ENCODE data around the gene ALPL.
"Not testable (repeated sequence)": the region's sequence is repeated elsewhere in the genome, so short reads cannot be mapped to it uniquely, and the experiment has no call there.

The ALPL gene

DNA sequence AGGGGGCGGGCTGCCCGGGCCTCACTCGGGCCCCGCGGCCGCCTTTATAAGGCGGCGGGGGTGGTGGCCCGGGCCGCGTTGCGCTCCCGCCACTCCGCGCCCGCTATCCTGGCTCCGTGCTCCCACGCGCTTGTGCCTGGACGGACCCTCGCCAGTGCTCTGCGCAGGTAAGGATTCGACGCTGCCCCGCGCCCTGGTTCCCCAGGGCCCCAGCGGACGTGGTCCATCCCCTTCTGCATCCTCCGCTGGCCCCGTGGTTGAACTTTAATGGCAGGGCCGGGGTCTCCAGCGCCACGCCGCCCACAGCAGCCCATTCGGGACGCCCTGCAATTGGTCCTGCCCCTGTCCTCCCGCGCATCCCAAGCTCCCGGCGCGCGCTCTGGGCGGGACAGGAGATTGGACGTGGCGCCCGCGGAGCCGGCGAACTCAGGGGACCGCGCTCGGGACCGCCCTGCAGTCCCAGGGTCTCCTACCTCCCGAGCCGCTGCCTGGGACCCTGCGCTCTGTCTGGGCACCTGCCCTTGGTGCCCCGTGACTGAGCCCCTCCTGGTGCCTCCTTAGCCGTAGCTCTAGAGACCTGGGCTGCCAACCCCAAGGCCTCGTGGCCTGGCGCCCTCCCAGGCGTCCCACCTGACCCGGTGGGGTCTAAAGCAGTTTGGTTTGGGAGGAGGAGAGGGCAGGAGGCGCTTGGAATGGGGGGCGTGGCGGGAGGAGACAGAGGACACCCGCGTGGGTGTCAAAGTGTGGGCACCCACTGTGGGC is at the start of gene ALPL:
ALPL (plus strand) TSS at position 73 of the 762 bp plus-strand sequence. CDS start 44,659 bp downstream, outside the sequence.
- H3K36me3 Mint-ChIP-seq: no peaks in the 10 kb centered on the region
- DNase-seq (ENCODE audit: low spot score in 2 of 2) (no peak), ATAC-seq (ENCODE audit: low read depth) (no peak)
- peak within 1 kb of the TSS; percentile 86 for H3K4me3 Mint-ChIP-seq
- H3K4me1 Mint-ChIP-seq: peaks cover 21% of the 10 kb centered on the region
- H3K27ac Mint-ChIP-seq: peak within 1 kb of the TSS; percentile 45
- no peaks in the 10 kb centered on the region for H3K9me3 Mint-ChIP-seq
- H3K27me3 Mint-ChIP-seq: peaks cover 11% of the 10 kb centered on the region

DNA sequence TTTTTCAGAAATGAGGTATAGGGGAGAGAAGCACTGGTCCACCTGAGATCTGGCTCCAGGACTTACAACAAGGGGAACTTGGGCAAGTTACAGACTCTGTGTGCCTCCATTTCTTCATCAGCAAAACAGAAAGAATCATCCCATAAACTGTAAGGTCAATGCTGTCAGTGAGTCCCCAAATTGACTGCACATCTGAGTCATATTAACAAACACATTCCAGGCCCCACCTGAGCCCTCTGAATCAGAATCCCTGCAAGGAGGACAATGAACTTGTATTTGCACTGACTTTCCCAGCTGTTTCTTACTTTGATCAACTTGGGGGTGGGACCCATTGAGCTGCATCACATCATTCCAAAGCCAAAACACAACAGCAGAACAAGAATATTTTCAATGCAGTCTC is 44.1 kb upstream of the ALPL start:
- H3K9me3 Mint-ChIP-seq; H3K4me1 Mint-ChIP-seq; DNase-seq (ENCODE audit: low spot score in 2 of 2); H3K36me3 Mint-ChIP-seq; H3K27me3 Mint-ChIP-seq; H3K4me3 Mint-ChIP-seq; H3K27ac Mint-ChIP-seq; ATAC-seq (ENCODE audit: low read depth): not testable (repeated sequence)

DNA sequence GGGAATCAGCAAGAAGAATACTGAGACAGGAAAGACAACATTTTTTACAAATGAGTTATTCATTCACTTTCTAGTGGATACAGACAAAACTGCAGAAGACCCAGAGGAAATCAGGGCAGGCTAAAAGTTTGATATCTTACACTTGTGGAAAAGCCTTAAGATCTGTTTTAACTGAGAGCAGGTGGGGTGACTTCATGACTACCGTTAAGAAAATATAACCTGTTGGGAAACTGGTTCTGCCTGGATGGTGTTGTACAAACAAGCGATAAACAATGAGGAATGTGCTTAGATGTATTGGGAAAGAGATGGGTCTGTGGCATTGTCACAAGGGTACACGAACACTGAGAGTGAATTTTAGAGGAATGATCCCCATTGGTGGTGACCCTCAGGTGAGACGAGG is 41.3 kb upstream of the ALPL start:
- H3K9me3 Mint-ChIP-seq; H3K27ac Mint-ChIP-seq; H3K36me3 Mint-ChIP-seq; ATAC-seq (ENCODE audit: low read depth); H3K27me3 Mint-ChIP-seq; H3K4me1 Mint-ChIP-seq; DNase-seq (ENCODE audit: low spot score in 2 of 2); H3K4me3 Mint-ChIP-seq: not testable (repeated sequence)

DNA sequence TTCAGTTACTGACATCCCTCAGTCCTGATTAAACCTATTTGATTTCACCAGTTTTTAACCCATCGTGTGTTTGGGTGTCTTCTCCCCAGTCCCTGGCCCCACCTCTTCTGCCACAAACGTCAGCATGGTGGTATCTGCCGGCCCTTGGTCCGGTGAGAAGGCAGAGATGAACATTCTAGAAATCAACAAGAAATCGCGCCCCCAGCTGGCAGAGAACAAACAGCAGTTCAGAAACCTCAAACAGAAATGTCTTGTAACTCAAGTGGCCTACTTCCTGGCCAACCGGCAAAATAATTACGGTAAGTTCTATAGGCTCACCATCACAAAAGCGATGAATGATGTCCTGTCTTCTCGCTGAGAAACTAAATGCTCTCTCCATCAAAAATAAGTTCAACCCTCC is 40.6 kb upstream of the ALPL start:
- no peaks in the 10 kb centered on the region for H3K4me1 Mint-ChIP-seq
- peaks cover 13% of the 10 kb centered on the region for H3K36me3 Mint-ChIP-seq
- no peaks in the 10 kb centered on the region for H3K27me3 Mint-ChIP-seq
- no peak for ATAC-seq (ENCODE audit: low read depth)
- no peak overlapping the region for H3K4me3 Mint-ChIP-seq
- H3K9me3 Mint-ChIP-seq: no peaks in the 10 kb centered on the region
- no peak overlapping the region for H3K27ac Mint-ChIP-seq
- no peak for DNase-seq (ENCODE audit: low spot score in 2 of 2)

DNA sequence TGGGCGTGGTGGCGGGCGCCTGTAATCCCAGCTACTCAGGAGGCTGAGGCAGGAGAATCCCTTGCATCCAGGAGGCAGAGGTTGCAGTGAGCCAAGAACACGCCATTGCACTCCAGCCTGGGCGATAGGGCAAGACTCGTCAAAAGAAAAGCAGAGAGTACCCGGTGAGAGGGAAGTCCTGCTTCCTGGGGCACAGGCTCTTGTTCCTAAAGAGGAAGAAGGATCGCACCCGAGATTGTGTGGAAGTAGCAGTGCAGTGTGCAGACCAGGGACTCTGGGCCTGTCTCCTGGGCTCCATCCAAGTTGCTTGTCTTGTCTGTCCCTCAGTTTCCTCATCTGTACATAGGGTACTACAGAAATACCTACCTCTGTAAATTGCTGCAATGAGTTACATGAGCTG is 39.6 kb upstream of the ALPL start:
- no peak overlapping the region for H3K4me3 Mint-ChIP-seq
- no peaks in the 10 kb centered on the region for H3K4me1 Mint-ChIP-seq
- H3K27me3 Mint-ChIP-seq: no peaks in the 10 kb centered on the region
- no peak for ATAC-seq (ENCODE audit: low read depth)
- no peaks in the 10 kb centered on the region for H3K9me3 Mint-ChIP-seq
- peaks cover 17% of the 10 kb centered on the region for H3K36me3 Mint-ChIP-seq
- H3K27ac Mint-ChIP-seq: no peak overlapping the region
- DNase-seq (ENCODE audit: low spot score in 2 of 2): no peak

DNA sequence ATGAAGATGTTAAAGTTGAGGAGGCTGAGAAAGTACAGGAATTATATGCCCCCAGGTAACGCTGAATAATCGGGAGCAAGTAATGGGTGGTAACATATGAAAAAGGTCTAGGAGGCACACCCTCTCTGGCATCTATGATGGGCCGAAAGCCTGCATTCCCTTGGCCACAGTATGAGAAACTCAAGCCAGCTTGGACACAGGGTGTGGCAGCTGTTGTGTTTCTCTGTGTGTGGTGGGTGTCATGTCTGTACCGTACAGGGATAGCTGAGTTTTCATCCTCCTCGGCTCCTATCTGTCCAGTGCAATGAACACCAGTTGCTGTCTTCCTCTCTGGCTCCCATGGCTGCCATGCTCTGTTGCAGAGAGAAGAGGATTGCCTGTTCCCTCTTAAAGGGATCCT is 36.4 kb upstream of the ALPL start:
- H3K27me3 Mint-ChIP-seq: no peaks in the 10 kb centered on the region
- ATAC-seq (ENCODE audit: low read depth) (no peak), DNase-seq (ENCODE audit: low spot score in 2 of 2) (no peak)
- no peaks in the 10 kb centered on the region for H3K4me1 Mint-ChIP-seq
- H3K27ac Mint-ChIP-seq: no peak overlapping the region
- peaks cover 31% of the 10 kb centered on the region for H3K36me3 Mint-ChIP-seq
- no peaks in the 10 kb centered on the region for H3K9me3 Mint-ChIP-seq
- no peak overlapping the region for H3K4me3 Mint-ChIP-seq

DNA sequence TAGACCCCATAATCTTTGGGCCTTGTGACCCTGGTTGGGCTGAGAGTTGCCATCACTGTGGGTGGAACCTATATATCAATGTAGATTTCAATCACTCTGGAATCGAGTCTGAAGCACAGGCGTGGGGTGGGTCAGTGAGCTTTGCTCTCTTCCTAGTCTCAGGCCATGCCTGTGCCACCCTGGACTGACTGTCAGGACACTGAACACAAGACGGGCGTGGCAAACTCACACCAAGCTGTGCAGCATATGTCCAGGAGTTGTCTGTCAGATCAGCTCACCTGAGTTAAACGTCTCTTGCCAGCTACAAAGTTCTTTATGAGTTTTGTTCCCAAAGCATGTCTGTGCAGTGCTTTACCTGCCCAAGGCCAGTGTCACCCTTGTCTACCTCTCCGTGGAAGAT is 30.9 kb upstream of the ALPL start:
- Mint-ChIP-seq H3K9me3 (no peaks in the 10 kb centered on the region), H3K27ac (no peak overlapping the region), H3K4me3 (no peak overlapping the region), H3K4me1 (no peaks in the 10 kb centered on the region), H3K36me3 (peaks cover 36% of the 10 kb centered on the region), H3K27me3 (no peaks in the 10 kb centered on the region)
- DNase-seq (ENCODE audit: low spot score in 2 of 2) (no peak), ATAC-seq (ENCODE audit: low read depth) (no peak)

DNA sequence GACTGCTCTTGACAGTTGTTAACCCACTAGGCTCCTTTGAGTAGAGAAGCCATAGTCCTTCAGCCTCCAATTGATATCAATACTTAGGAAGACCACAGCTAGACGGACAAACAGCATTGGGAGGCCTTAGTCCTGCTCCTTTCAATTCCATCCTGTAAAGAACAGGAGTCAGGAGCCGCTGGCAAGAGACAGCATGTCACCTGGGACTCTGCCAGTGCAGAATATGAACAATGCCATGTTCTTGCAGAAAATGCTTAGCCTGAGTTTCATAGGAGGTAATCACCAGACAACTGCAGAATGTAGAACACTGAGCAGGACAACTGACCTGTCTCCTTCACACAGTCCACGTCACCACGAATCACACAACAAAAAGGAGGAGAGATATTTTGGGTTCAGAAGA is 25.3 kb upstream of the ALPL start:
- ATAC-seq (ENCODE audit: low read depth); H3K9me3 Mint-ChIP-seq; H3K27ac Mint-ChIP-seq: not testable (repeated sequence)

DNA sequence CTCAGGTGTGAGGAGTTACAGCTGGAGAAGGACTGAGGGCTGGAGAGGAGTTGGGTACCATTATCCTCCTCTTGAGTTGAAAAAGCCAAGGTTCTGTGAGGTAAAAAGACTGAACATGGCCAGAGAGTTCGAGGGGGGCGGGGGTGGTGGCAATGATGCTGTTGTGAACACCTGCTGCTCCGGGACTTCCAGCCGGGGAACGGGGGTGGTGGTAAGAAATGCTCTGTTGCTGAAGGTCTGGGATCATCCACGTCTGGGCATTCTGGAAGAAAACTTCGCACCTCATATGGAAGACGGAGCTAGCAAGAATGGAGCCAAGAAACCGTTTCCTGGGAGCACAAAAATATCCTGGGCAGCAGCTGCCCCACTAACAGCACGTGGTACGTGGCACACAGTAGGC is 20.1 kb upstream of the ALPL start:
- Mint-ChIP-seq H3K27ac (no peak overlapping the region), H3K27me3 (peaks cover 5% of the 10 kb centered on the region), H3K4me1 (peaks cover 8% of the 10 kb centered on the region), H3K9me3 (peaks cover 2% of the 10 kb centered on the region), H3K4me3 (no peak overlapping the region), H3K36me3 (peaks cover 2% of the 10 kb centered on the region)
- no peak for DNase-seq (ENCODE audit: low spot score in 2 of 2)
- ATAC-seq (ENCODE audit: low read depth): no peak

More for the DNA sequence above, 25.3 kb upstream of the ALPL start:
- H3K4me3 Mint-ChIP-seq; H3K27me3 Mint-ChIP-seq; H3K4me1 Mint-ChIP-seq; DNase-seq (ENCODE audit: low spot score in 2 of 2): not testable (repeated sequence)
- peaks cover 12% of the 10 kb centered on the region for H3K36me3 Mint-ChIP-seq

DNA sequence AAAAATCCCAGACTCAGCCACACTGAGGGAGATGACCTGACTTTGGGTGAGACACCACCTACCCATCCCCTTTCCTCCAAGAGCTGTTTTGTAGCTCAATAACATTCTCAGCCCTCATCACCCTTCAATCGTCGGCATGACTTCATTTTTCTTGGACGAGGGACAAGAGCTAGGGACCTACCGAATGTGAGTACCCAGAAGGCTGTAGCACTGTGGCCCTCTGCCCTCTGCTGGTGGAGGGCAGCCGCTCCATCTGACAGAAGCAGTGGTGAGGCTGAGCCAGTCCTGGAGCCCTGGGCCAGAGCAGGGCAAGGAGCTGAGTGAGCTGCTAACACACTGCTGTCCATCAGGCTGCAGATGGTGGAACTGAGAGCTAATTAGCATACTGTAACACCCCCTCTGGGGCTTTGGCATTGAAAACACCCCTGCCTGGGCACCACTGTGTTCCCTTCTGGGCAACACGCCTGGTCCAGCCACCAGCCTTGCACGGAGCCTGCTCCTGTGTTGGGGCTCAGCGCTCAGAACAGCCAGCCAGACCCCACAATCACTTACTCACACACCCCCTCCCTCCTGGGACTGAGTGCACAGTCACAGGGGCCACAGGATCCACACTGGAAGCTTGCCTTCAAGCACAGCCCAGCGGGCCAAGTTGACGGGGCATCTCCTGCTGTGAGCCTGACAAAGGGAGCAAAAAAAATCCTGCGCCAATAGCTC is 18.3 kb upstream of the ALPL start:
- Mint-ChIP-seq H3K9me3 (peaks cover 2% of the 10 kb centered on the region), H3K4me3 (no peak overlapping the region), H3K27me3 (peaks cover 5% of the 10 kb centered on the region), H3K36me3 (peaks cover 2% of the 10 kb centered on the region), H3K4me1 (peaks cover 8% of the 10 kb centered on the region), H3K27ac (no peak overlapping the region)
- ATAC-seq (ENCODE audit: low read depth): peak; percentile 35
- no peak for DNase-seq (ENCODE audit: low spot score in 2 of 2)

DNA sequence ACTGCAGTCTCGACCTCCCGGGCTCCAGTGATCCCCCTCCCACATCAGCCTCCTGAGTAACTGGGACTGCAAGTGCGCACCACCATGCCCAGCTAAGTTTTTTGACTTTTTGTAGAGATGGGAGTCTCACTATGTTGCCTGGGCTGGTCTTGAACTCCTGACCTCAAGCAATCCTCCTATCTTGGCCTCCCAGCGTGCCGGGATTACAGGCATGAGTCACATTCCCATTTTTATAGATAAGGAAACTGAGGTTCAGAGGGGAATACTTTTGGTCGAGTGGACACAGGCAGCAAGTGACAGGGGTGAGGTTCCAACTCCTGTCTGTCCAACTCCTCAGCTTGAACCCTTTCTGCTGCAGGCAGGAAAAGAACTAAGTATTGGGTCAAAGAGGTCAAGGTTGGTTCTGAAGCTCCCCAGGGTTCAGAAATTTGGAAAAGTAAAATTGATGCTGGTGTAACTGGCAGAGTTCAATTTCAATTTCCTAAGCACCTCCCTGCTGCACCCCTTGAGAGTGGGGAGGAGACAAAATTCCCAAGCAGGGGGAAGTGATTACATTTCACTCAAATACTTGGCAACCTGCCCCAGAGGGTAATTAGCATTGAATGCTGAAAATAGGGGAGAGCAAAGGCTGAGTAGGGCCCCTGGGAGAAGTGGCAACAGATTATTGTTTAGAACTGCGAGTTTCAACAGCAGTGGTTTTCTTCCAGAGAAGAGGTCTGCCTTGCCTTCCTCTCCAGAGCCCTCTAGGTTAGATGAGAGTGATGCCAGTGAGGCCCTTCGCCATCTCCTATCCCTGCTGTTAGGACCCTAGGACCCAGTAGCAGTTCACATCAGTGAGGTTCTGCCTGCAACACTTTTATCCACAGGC is 17.5 kb upstream of the ALPL start:
- no peak for ATAC-seq (ENCODE audit: low read depth)
- peaks cover 8% of the 10 kb centered on the region for H3K4me1 Mint-ChIP-seq
- H3K27me3 Mint-ChIP-seq: peaks cover 5% of the 10 kb centered on the region
- peaks cover 2% of the 10 kb centered on the region for H3K9me3 Mint-ChIP-seq
- no peak overlapping the region for H3K4me3 Mint-ChIP-seq
- peaks cover 2% of the 10 kb centered on the region for H3K36me3 Mint-ChIP-seq
- H3K27ac Mint-ChIP-seq: no peak overlapping the region
- no peak for DNase-seq (ENCODE audit: low spot score in 2 of 2)

DNA sequence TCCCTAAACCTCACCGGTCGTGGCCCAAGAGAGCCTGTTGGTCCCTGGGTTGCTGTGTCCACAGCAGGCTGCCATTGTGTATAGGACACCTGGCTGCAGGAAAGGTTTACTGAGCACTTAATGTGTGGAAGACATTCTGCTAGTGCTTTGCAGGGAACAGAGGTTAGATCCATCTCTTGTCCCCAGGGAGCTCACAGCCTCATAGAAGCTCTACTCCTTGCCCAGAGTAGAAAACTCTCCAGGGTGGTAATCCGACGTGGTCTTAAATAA is 16.9 kb upstream of the ALPL start:
- Mint-ChIP-seq H3K27me3 (peaks cover 5% of the 10 kb centered on the region), H3K9me3 (peaks cover 2% of the 10 kb centered on the region), H3K36me3 (peaks cover 2% of the 10 kb centered on the region), H3K27ac (no peak overlapping the region), H3K4me3 (no peak overlapping the region), H3K4me1 (peaks cover 8% of the 10 kb centered on the region)
- ATAC-seq (ENCODE audit: low read depth) (no peak), DNase-seq (ENCODE audit: low spot score in 2 of 2) (no peak)

DNA sequence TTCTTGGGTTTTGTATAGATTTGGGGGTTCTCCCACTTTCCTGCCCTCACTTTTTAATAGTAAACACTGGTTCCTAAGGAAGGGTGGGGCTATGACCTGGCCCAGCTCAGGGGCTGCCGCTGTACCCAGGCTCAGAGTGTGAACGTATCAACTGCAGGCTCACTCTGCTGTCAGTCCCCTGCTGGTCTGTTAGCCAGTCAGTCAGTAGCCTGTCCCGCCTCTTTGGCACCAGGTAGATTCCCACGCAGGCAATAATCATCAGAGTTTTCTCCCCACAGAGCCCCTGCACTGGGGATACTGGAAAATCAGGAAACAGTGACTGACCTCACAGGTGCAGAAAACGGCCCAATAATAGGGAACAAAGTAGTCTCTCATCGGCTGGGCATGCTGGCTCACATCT is 15.0 kb upstream of the ALPL start:
- DNase-seq (ENCODE audit: low spot score in 2 of 2) (no peak), ATAC-seq (ENCODE audit: low read depth) (no peak)
- Mint-ChIP-seq H3K4me1 (peaks cover 2% of the 10 kb centered on the region), H3K4me3 (no peak overlapping the region), H3K36me3 (no peaks in the 10 kb centered on the region), H3K9me3 (peaks cover 2% of the 10 kb centered on the region), H3K27ac (no peak overlapping the region), H3K27me3 (peaks cover 1% of the 10 kb centered on the region)

DNA sequence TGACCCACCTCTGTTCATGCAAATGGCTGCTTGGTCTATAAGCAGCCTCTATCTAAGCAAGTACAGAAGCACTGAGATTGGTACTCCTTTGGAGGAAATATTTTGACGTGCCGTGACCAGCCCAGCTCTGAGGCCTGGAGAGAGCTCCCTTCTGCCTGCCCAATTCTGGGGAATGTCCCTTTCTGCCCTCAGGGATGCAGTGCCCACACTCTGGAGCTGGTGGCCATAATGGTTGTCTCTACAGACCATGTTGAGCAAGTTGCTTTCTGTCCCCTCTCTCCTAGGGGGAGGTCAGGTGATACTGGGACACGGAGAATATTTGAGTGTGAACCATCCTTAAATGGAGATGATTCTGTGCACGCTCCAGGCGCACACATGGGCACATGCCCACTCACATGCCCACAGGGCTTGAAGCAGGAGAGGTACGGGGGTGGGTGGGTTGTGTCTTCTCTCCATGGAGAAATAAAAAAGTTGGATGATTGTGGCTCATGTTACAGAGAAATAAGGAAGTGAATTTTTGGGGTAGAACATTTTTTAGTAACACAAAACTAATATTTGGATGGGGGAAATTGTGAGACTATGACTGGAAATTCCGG is 13.9 kb upstream of the ALPL start:
- H3K4me3 Mint-ChIP-seq: no peak overlapping the region
- peaks cover 2% of the 10 kb centered on the region for H3K4me1 Mint-ChIP-seq
- H3K27ac Mint-ChIP-seq: no peak overlapping the region
- ATAC-seq (ENCODE audit: low read depth) (no peak), DNase-seq (ENCODE audit: low spot score in 2 of 2) (no peak)
- H3K9me3 Mint-ChIP-seq: peaks cover 2% of the 10 kb centered on the region
- peaks cover 1% of the 10 kb centered on the region for H3K27me3 Mint-ChIP-seq
- H3K36me3 Mint-ChIP-seq: peaks cover 2% of the 10 kb centered on the region
